Measurements from ENCODE around the gene SMAD4. TPM values are rescaled to one million over a fixed set of nuclear protein-coding genes. Genes with fewer than 3 reads are reported as not detected.
"Not testable (repeated sequence)": the region's sequence is repeated elsewhere in the genome, so short reads cannot be mapped to it uniquely, and the experiment has no call there.

The SMAD4 gene
- total RNA-seq, 1 experiment from 2014 or later, result 87.2 TPM

GRCh38 chr18:51110073-51110797, 80.2 kb downstream of the SMAD4 start:
- peak; percentile 27 for DNase-seq (ENCODE audit: low spot score)

- not testable (repeated sequence) for DNase-seq (ENCODE audit: low spot score)
These were observed 81.8 kb downstream of the SMAD4 start for GRCh38 chr18:51111633-51112355.

DNA sequence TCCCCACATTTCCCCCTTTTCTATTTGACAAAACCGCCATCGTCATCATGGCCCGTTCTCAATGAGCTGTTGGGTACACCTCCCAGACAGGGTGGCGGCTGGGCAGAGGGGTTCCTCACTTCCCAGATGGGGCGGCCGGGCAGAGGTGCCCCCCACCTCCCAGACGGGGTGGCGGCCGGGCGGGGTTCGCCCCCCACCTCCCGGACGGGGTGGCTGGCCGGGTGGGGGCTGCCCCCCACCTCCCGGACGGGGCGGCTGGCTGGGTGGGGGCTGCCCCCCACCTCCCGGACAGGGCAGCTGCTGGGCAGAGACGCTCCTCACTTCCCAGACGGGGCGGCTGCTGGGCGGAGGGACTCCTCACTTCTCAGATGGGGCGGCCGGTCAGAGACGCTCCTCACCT, 87.0 kb downstream of the SMAD4 start:
- DNase-seq (ENCODE audit: low spot score), result not testable (repeated sequence)

- DNase-seq (ENCODE audit: low spot score), result not testable (repeated sequence)
These were observed 89.5 kb downstream of the SMAD4 start for GRCh38 chr18:51119561-51119960.

- DNase-seq (ENCODE audit: low spot score), result not testable (repeated sequence)
These were observed 90.0 kb downstream of the SMAD4 start for GRCh38 chr18:51119976-51120375.

GRCh38 chr18:51120809-51121596, 91.0 kb downstream of the SMAD4 start:
- DNase-seq (ENCODE audit: low spot score), result no peak

- DNase-seq (ENCODE audit: low spot score), result no peak
These were observed 91.5 kb downstream of the SMAD4 start for GRCh38 chr18:51121597-51121857.

- no peak for DNase-seq (ENCODE audit: low spot score)
These were observed 92.4 kb downstream of the SMAD4 start for GRCh38 chr18:51122266-51123045.

DNA sequence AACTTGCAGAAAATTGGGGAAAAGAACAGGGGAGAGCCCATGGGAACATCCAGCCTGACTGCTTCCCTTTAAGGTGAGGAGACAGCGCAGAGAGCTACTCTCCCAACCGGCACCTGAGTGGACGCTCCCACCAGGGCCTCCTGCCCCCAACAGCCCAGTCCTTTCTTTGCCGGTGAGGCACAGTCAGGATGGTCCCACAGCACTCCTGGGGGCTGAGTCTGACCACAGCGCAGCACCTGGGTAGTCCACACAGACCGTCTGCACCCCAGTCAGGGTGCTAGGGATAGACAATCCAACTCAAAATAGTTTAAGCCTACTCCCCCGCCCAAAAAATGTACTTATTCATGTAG, 93.0 kb downstream of the SMAD4 start:
- no peak for DNase-seq (ENCODE audit: low spot score)

DNA sequence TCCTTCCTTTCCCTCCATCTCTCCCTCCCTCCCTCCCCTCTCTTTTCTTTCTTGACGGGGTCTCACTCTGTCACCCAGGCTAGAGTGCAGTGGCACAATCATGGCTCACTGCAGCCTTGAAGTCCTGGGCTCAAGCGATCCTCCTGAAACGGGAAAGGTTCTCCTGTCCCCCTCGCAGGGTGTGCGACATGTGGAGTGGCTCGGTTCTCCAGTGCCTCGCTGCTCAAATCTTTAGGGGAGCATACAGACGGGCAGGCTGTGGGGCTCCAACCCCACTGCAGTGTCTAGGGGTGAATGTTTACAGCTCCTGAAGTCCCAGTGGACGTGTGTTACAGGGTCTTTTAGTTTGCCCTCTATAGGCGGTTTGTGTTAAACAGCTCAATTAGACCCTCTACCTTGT, 93.5 kb downstream of the SMAD4 start:
- DNase-seq (ENCODE audit: low spot score), result no peak

GRCh38 chr18:51123936-51124486, 94.0 kb downstream of the SMAD4 start:
- no peak for DNase-seq (ENCODE audit: low spot score)

- DNase-seq (ENCODE audit: low spot score), result no peak
These were observed 96.0 kb downstream of the SMAD4 start for GRCh38 chr18:51125976-51126375.

DNA sequence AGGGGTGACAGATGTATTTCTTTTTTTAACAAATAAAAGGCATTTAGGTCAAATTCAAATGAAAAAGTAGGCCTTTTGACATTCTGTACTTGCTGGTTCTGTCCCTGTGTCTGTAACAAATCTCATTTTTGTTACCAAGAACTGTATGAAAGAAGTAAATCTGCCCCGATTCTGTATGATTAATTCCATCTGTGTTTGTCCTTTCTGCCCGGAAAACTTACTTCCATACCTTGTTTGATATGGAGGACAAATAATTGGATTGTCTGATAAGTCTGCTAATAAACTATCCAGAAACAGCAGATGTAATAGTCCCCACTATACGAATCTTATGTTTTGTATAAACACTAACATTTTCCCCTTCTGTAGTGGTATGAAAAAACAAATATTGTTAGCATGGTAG, 97.7 kb downstream of the SMAD4 start:
- no peak for DNase-seq (ENCODE audit: low spot score)

GRCh38 chr18:51128533-51128932, 98.5 kb downstream of the SMAD4 start:
- DNase-seq (ENCODE audit: low spot score), result no peak

GRCh38 chr18:51132256-51132935, 102.4 kb downstream of the SMAD4 start:
- DNase-seq (ENCODE audit: low spot score), result no peak

DNA sequence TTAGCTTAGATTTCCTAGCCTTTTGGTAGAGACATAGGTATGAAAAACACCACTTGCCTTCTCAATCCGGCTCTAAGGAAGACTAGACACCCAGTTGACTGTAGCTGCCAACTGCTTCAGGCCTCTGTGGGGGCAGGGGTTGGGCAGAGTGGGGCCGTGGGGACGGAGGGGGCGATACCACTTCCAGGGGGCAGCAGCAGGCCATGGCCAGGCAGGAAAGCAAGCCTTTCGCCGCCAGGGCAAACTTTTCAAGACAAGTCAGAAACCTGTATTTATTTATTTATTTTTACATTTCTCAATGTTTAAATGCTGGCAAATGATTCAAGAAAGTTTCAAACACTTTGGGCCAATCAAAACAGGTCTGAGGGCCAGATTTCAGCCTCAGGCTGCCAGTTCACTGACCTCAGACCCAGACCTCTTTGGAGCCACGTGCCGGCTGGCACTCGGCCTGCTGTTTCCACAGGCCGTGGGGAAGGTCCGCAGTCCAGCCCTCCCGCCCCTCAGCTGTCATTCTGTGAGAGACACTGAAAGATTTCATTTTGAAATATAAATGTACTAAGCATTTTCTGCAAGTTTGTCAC, 103.7 kb downstream of the SMAD4 start:
- no peak for DNase-seq (ENCODE audit: low spot score)

Other genes starting within 250 kb of the SMAD4 start
- gene MRO, start 210.2 kb upstream of the SMAD4 start, total RNA-seq (2014; rRNA removed; shearing (Covaris generic)), result 0.82 and 1.2 TPM in 2 replicates
- gene ME2, start 151.1 kb upstream of the SMAD4 start, total RNA-seq (2014; rRNA removed; shearing (Covaris generic)), result 42.6 and 46.2 TPM in 2 replicates
- 5.2 and 8.5 TPM in 2 replicates for gene ELAC1, start 62.2 kb upstream of the SMAD4 start, total RNA-seq (2014; rRNA removed; shearing (Covaris generic))
- gene MEX3C, start 167.5 kb downstream of the SMAD4 start, total RNA-seq (2014; rRNA removed; shearing (Covaris generic)), result 29.1 and 34.2 TPM in 2 replicates